Measurements from ENCODE around the gene GCC1. TPM values are rescaled to one million over a fixed set of nuclear protein-coding genes. Genes with fewer than 3 reads are reported as not detected.

The GCC1 gene
- total and polyA plus RNA-seq, 7 donors: 7.2 to 19.2 (median 12.2) TPM

- no peak overlapping the region for H3K27ac ChIP-seq
- WGBS, 2 donors: 71 to 73% methylated on average over 3 of the region's 3 CpGs
- TF ChIP-seq CTCF (IDR thresholded peaks at IDR 0.05) (no peak), EP300 (IDR thresholded peaks at IDR 0.05) (no peak), POLR2A (IDR thresholded peaks at IDR 0.05) (no peak), POLR2AphosphoS5 (IDR thresholded peaks at IDR 0.05) (no peak)
- no peak for DNase-seq
- no peaks in the 10 kb centered on the region for H3K27me3 ChIP-seq
- no peak overlapping the region for H3K4me3 ChIP-seq
- no peaks in the 10 kb centered on the region for H3K4me1 ChIP-seq
- no peaks in the 10 kb centered on the region for H3K9me3 ChIP-seq
- intact Hi-C loops (cut with DNase I): no loop called here
- H3K36me3 ChIP-seq: no peaks in the 10 kb centered on the region
Measured at GRCh38 chr7:127566242-127566641, 19.2 kb downstream of the GCC1 start.

- no peak overlapping the region for H3K4me3 ChIP-seq
- TF ChIP-seq CTCF (IDR thresholded peaks at IDR 0.05): no peak
- no peak for TF ChIP-seq EP300 (IDR thresholded peaks at IDR 0.05)
- no peak for TF ChIP-seq POLR2A (IDR thresholded peaks at IDR 0.05)
- TF ChIP-seq POLR2AphosphoS5 (IDR thresholded peaks at IDR 0.05): no peak
- H3K27ac ChIP-seq: no peak overlapping the region
- WGBS, 2 donors: 74 to 81% methylated on average over 2 of the region's 2 CpGs
- no peaks in the 10 kb centered on the region for H3K36me3 ChIP-seq
- H3K9me3 ChIP-seq: no peaks in the 10 kb centered on the region
- intact Hi-C loops (cut with DNase I): no loop called here
- H3K4me1 ChIP-seq: no peaks in the 10 kb centered on the region
- no peak for DNase-seq
- no peaks in the 10 kb centered on the region for H3K27me3 ChIP-seq
Measured at GRCh38 chr7:127557803-127558202, 27.6 kb downstream of the GCC1 start.

GRCh38 chr7:127556404-127556803, 29.0 kb downstream of the GCC1 start:
- 85 to 91% methylated on average over 2 of the region's 2 CpGs for WGBS, 2 donors
- Histone ChIP-seq H3K27me3 (no peaks in the 10 kb centered on the region), H3K36me3 (no peaks in the 10 kb centered on the region), H3K9me3 (no peaks in the 10 kb centered on the region), H3K27ac (no peak overlapping the region), H3K4me1 (no peaks in the 10 kb centered on the region), H3K4me3 (no peak overlapping the region)
- intact Hi-C loops (cut with DNase I): no loop called here
- TF ChIP-seq POLR2AphosphoS5 (IDR thresholded peaks at IDR 0.05): no peak
- no peak for TF ChIP-seq CTCF (IDR thresholded peaks at IDR 0.05)
- TF ChIP-seq EP300 (IDR thresholded peaks at IDR 0.05): no peak
- no peak for TF ChIP-seq POLR2A (IDR thresholded peaks at IDR 0.05)
- DNase-seq: no peak

GRCh38 chr7:127551941-127552340, 33.5 kb downstream of the GCC1 start:
- WGBS, 2 donors: 82 to 87% methylated on average over 4 of the region's 4 CpGs
- intact Hi-C loops (cut with DNase I): no loop called here
- TF ChIP-seq POLR2A (IDR thresholded peaks at IDR 0.05) (no peak), CTCF (IDR thresholded peaks at IDR 0.05) (no peak), POLR2AphosphoS5 (IDR thresholded peaks at IDR 0.05) (no peak), EP300 (IDR thresholded peaks at IDR 0.05) (no peak)
- no peak for DNase-seq
- Histone ChIP-seq H3K4me1 (no peaks in the 10 kb centered on the region), H3K27ac (no peak overlapping the region), H3K27me3 (no peaks in the 10 kb centered on the region), H3K4me3 (no peak overlapping the region), H3K36me3 (no peaks in the 10 kb centered on the region), H3K9me3 (no peaks in the 10 kb centered on the region)

- intact Hi-C loops (cut with DNase I): no loop called here
- 48 to 72% methylated on average over 1 of the region's 1 CpG for WGBS, 2 donors
- DNase-seq: no peak
- TF ChIP-seq POLR2A (IDR thresholded peaks at IDR 0.05) (no peak), CTCF (IDR thresholded peaks at IDR 0.05) (no peak), EP300 (IDR thresholded peaks at IDR 0.05) (no peak), POLR2AphosphoS5 (IDR thresholded peaks at IDR 0.05) (no peak)
- H3K4me1 ChIP-seq: no peaks in the 10 kb centered on the region
- no peaks in the 10 kb centered on the region for H3K36me3 ChIP-seq
- no peak overlapping the region for H3K4me3 ChIP-seq
- H3K27me3 ChIP-seq: no peaks in the 10 kb centered on the region
- peaks cover 0 to 9% (median 0%) of the 10 kb centered on the region in 4 donors for H3K9me3 ChIP-seq
- H3K27ac ChIP-seq: no peak overlapping the region
Measured at GRCh38 chr7:127550247-127550646, 35.1 kb downstream of the GCC1 start.

All from sigmoid colon (tissue), 7 donors.